ENCODE data around the gene CENPV.
"Not testable (repeated sequence)": the region's sequence is repeated elsewhere in the genome, so short reads cannot be mapped to it uniquely, and the experiment has no call there.

CENPV gene

DNA sequence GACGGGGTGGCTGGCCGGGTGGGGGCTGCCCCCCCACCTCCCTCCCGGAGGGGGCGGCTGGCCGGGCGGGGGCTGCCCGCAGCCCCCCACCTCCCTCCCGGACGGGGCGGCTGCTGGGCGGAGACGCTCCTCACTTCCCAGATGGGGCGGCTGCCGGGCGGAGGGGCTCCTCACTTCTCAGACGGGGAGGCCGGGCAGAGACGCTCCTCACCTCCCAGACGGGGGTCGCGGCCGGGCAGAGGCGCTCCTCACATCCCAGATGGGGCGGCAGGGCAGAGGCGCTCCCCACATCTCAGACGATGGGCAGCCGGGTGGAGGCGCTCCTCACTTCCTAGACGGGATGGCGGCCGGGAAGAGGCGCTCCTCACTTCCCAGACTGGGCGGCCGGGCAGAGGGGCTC is 41.2 kb downstream of the CENPV start:
- DNase-seq, result not testable (repeated sequence)

DNA sequence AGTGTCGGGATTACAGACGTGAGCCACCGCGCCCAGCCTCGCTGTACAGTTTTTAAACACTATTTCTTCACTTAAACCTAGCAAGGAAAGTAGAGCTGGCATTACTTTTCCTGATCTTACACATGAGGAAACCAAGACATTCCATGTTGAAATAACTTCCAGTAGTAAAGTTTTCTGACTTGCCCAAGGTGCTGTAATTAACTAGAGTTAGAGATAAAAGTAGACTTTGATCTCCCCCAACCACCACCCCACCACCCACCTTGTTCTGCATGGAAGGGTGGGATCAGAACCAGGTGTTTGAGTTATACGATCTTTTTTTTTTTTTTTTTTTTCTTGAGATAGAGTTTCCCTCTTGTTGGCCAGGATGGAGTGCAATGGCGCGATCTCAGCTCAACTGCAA is 47.1 kb downstream of the CENPV start:
- no peak for DNase-seq

DNA sequence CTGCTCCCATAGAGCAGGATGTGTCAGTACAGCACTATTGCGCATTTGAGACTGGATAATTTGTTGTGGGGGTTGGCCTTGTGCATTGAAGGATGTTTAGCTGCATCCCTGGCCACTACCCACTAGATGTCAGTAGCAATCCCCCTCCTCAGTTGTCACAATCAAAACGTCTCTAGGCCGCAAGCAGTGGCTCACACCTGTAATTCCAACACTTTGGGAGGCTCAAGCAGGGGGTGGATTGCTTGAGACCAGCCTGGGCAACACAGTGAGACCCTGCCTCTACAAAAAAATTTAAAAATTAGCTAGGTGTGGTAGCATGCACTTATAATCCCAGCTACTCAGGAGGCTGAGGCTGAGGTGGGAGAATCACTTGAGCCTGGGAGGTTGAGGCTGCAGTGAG is 48.4 kb downstream of the CENPV start:
- no peak for DNase-seq

DNA sequence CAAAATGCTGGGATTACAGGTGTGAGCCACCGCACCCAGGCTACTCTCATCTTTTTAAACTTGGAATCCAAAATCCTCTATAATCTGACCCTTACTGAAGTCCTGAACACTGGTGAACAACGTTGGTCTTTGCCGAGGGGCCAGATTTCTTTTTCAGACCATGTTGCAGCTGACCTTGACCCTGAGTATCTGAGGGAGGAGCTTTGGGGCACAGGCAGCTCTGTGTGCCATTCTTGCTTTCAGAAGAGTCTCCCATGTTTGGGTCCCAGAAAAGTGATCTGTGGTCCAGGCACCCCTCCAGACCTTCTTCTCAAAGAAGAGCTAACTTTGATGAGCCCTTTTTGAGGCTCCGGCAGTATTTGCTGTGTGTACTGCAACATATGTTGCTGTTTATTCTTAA is 50.4 kb downstream of the CENPV start:
- no peak for DNase-seq

DNA sequence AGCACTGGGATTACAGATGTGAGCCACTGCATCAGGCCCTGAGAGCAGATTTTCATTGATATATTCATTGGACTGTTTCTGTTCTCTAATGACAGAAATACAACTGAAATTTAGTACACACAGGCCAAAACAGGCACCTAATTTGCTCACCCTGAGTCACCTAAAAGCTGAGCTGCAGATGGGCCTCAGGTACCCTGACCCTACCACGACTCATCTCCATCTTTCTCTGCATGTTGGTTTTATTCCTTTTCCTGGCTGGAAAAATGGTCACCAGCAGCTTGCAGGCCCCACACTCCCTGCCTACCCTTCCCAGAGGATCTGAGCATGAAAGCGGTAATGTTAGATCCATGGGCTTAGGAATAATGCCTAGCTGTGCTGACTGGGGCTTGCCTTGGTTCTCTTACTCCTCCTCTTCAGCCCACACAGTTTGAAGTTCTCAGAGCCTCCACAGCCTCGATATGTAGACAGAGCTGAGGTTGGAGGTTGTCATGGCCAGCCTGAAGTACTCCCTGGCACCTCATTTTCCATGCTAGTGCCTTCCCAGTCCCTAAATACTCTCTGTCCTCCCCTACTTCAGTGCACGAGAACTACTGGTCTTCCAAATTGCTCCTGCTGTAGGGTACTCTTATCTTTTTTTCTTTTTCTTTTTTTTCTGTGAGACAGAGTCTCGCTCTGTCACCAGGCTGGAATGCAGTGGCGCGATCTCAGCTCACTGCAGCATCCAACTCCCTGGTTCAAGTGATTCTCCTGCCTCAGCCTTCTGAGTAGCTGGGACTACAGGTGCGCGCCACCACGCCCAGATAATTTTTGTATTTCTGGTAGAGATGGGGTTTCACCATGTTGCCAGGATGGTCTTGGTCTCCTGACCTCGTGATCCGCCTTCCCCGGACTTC is 51.1 kb downstream of the CENPV start:
- DNase-seq, result no peak

DNA sequence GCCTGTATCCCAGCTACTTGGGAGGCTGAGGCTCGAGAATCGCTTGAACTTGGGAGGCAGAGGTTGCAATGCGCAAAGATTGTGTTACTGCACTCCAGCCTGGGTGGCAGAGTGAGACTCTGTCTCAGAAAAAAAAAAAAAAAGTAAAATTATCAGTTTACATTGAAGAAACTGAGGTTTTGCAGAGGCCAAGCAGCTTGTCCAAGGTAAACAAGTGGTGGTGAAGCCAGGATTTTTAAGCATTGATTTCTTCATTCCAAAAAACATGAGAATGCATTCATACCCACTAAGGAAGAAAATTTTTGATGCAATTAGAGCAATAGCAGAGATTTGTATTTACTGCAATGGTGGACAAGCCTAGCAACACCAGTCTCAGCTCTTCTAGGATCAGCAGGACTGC is 52.7 kb downstream of the CENPV start:
- DNase-seq, result no peak

DNA sequence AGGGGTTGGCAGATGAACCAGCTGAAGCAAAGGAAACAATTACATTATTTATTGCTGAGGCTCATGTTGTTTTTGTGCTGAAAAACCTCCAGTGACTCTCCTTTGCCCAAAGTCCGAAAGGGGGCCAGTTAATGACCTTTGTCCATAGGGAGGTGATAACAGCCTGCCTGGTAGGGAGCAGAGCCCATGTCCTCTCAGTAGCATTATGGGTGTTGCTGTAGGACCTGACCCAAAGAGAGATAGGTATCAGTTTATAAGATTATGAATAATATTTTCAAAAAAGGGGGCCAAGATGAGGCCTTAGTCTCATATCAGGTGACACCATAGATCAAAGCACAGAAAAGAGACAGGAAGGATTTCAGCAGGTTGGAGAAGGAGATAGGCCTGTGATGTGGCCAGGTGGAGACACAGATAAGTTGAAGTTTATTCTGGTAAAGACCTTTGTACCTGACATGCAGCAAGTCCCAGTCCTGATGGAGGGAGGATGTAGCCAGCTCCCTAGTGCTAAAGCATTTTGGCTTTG is 55.1 kb downstream of the CENPV start:
- DNase-seq, result no peak

DNA sequence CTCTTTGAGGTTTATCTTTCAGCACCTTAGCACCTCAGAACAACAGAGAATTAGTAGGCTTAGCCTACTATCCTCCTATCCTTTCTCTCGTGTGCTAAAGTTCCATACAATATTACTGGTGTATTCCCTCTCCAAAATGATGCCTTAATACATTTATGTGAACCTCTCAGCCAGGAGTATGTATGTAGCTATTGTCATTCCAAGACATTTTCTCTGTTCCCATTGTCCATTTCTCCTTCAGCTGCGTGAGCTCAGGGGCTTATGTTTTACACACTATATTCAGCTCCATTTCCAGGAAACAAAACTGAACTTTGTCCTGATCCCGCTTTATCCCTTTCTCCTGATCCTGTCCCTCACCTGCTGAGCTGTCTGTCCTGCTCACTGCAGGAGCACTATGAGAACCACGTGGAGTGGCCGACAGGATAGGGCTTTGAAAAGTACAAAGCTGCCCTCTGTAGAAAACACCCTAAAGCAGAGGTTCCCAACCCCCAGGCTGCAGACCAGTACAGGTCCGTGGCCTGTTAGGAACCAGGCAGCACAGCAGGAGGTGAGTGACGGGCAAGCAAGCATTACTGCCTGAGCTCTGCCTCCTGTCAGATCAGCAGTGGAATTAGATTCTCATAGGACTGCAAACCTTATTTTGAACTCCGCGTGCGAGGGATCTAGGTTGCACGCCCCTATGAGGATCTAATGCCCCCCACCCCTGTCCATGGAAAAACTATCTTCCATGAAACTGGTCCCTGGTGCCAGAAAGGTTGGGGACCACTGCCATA is 55.7 kb downstream of the CENPV start:
- no peak for DNase-seq

DNA sequence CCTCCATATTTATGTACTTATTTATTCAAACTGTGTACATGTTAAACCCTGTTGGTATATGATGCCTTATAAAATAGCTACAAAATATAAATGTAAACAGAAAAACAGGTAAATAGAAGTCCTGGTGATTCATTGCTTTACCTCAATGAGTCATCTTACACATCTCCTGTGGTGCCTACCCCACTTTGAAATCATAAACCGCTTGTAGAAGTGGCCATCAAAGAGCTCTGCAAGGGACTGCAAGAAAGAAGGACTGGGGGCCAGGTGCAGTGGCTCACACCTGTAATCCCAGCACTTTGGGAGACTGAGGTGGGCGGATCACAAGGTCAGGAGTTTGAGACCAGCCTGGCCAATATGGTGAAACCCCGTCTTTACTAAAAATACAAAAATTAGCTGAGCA is 57.2 kb downstream of the CENPV start:
- not testable (repeated sequence) for DNase-seq

DNA sequence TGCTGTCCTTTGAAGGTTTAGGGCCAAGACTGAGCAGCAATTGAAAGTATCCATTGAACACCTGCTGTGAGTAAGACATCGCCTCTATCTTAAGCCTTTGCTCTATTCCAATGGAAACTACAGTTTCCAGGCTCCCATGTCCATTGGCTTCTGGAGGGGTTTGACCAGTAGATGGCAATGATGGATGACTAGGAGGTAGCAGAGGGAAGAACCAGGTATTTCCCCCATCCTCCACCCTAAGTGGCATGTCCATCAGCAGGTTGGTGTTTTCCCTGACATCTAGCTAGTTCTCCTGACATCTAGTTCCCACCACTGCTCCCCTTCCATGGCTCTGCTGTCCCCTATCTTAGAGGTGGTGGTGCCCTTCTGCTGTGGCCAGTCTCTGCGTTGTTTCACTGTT is 58.7 kb downstream of the CENPV start:
- DNase-seq, result no peak

DNA sequence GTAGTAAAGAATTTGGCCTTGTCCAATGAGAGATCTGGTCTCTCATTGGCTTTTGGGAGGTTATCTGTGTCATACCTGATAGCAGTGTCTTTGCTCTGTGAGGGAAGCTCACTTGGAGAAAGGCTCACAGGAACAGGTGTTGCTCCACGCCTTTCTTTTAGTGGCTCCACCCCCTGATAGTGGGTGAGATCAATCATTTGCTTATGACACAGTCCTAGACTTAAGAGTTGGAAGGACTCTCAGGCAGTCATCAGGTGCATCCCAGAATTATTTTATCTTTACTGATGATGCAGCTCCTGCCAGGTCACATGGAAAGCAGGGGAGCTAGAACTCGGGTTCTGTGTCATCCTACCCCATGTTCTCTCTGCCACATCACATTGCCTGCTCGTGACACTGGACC is 59.3 kb downstream of the CENPV start:
- DNase-seq, result no peak

Measured in NCI-H2029 (cell line).